CD14-positive monocyte (primary cell): ENCODE data around the gene TMC3. TPM values are rescaled to one million over a fixed set of nuclear protein-coding genes. Genes with fewer than 3 reads are reported as not detected.

ENCODE experiments used
- DNase-seq, 3 donors: peaks; one replicate each; pipeline ENCODE4 v3.0.0-alpha.2; 2011 to 2022
- H2AFZ ChIP-seq: 2 replicates; pipeline ENCODE4 v1.6.0; 2012; ENCODE audit warnings: mild to moderate bottlenecking, low read depth, low read length, inconsistent platforms; ENCODE audit not compliant: insufficient read depth, poor library complexity, severe bottlenecking
- H3K27ac ChIP-seq, 2 donors: 1 replicate in 1 of 2; 2 replicates in 1 of 2; pipeline ENCODE4 v1.5.1; 2012 to 2013; ENCODE audit warnings: low read length in 2 of 2, control low read depth in 1 of 2, inconsistent platforms in 1 of 2, low read depth in 1 of 2, mild to moderate bottlenecking in 1 of 2
- H3K27me3 ChIP-seq, 2 donors: one replicate each; pipeline versions ENCODE4 v1.6.0 to v1.6.1; 2011 to 2013; ENCODE audit warnings: low read length in 2 of 2; ENCODE audit not compliant: control insufficient read depth in 2 of 2, insufficient read depth in 2 of 2
- H3K36me3 ChIP-seq, 2 donors: replicated peaks in 1 of 2; 1 replicate in 1 of 2; 2 replicates in 1 of 2; pipeline versions ENCODE4 v1.5.1 to v1.6.1; 2012 to 2013; ENCODE audit warnings: low read length in 2 of 2, control low read depth in 1 of 2, inconsistent platforms in 1 of 2, mild to moderate bottlenecking in 1 of 2; ENCODE audit not compliant: insufficient read depth in 2 of 2, control insufficient read depth in 1 of 2
- H3K4me1 ChIP-seq, 2 donors: 1 replicate in 1 of 2; 2 replicates in 1 of 2; pipeline versions ENCODE4 v1.5.1 to v1.6.1; 2012 to 2013; ENCODE audit warnings: low read length in 2 of 2, control low read depth in 1 of 2, inconsistent platforms in 1 of 2, mild to moderate bottlenecking in 1 of 2, moderate library complexity in 1 of 2; ENCODE audit not compliant: insufficient read depth in 2 of 2, control insufficient read depth in 1 of 2
- H3K4me2 ChIP-seq: replicated peaks from 2 replicates; pipeline ENCODE3; 2012; ENCODE audit warnings: low read length, moderate library complexity, mild to moderate bottlenecking; ENCODE audit not compliant: poor library complexity, severe bottlenecking; ENCODE audit errors: extremely low read depth
- H3K4me3 ChIP-seq, 3 experiments: fragments of 200-600 bp in 1 of 3; sonication (generic) in 1 of 3; replicated peaks in 1 of 3; 1 replicate in 2 of 3; 2 replicates in 1 of 3; pipeline ENCODE4 v1.5.1; 2011 to 2013; ENCODE audit warnings: low read length in 3 of 3, mild to moderate bottlenecking in 3 of 3, control low read depth in 2 of 3, low read depth in 2 of 3, inconsistent platforms in 1 of 3, moderate library complexity in 1 of 3
- H3K79me2 ChIP-seq: 2 replicates; pipeline ENCODE4 v1.6.0; 2012; ENCODE audit warnings: mild to moderate bottlenecking, control low read depth, inconsistent platforms, low read length, moderate library complexity; ENCODE audit not compliant: insufficient read depth
- H3K9ac ChIP-seq: 2 replicates; pipeline ENCODE4 v1.6.0; 2017; ENCODE audit warnings: low read length, mild to moderate bottlenecking; ENCODE audit not compliant: insufficient read depth, poor library complexity, severe bottlenecking
- H3K9me3 ChIP-seq, 2 donors: replicated peaks in 1 of 2; 1 replicate in 1 of 2; 2 replicates in 1 of 2; pipeline versions ENCODE4 v1.5.1 to v1.6.1; 2012 to 2013; ENCODE audit warnings: low read length in 2 of 2, control low read depth in 1 of 2; ENCODE audit not compliant: control insufficient read depth in 1 of 2, insufficient read depth in 1 of 2
- H4K20me1 ChIP-seq: 2 replicates; pipeline ENCODE4 v1.6.0; 2012; ENCODE audit warnings: mild to moderate bottlenecking, low read length, control low read depth, moderate library complexity; ENCODE audit not compliant: insufficient read depth
- H3K27ac Mint-ChIP-seq, 7 donors: one replicate each; pipeline ENCODE4 v1.8.0; 2020; ENCODE audit warnings: mild to moderate bottlenecking in 7 of 7, mixed read lengths in 7 of 7, moderate library complexity in 6 of 7, inconsistent platforms in 2 of 7
- H3K27me3 Mint-ChIP-seq, 3 donors: one replicate each; pipeline ENCODE4 v1.8.0; 2021 to 2022; ENCODE audit warnings: low read depth in 3 of 3, mild to moderate bottlenecking in 3 of 3, mixed read lengths in 3 of 3, moderate library complexity in 3 of 3, inconsistent platforms in 1 of 3
- H3K36me3 Mint-ChIP-seq, 2 donors: one replicate each; pipeline ENCODE4 v1.8.0; 2020; ENCODE audit warnings: mixed read lengths in 2 of 2, inconsistent platforms in 1 of 2, mild to moderate bottlenecking in 1 of 2
- H3K4me1 Mint-ChIP-seq: one replicate; pipeline ENCODE4 v1.8.0; 2020; ENCODE audit warnings: mild to moderate bottlenecking, mixed read lengths
- H3K4me3 Mint-ChIP-seq, 2 donors: one replicate each; pipeline ENCODE4 v1.8.0; 2020; ENCODE audit warnings: mild to moderate bottlenecking in 2 of 2, mixed read lengths in 2 of 2, moderate library complexity in 1 of 2
- H3K9me3 Mint-ChIP-seq, 7 donors: one replicate each; pipeline ENCODE4 v1.8.0; 2020 to 2022; ENCODE audit warnings: mixed read lengths in 7 of 7, mild to moderate bottlenecking in 6 of 7, moderate library complexity in 6 of 7, inconsistent platforms in 2 of 7
- WGBS: methylation state at CpG from one replicate; pipeline ENCODE4 v1.1.5; 2013; ENCODE audit warnings: missing lambda C conversion rate; ENCODE audit not compliant: insufficient coverage; 5-methylcytosine and 5-hydroxymethylcytosine counted together
- intact Hi-C, 2 donors: fragments of 100-400 bp; cut with micrococcal nuclease; formaldehyde crosslinking; loops; one replicate each; pipeline versions ENCODE4 v1.15.0 to v1.15.1; 2023
- polyA plus RNA-seq, 3 donors: library from polyadenylated mRNA; depleted of rRNA in 1 of 3; unstranded in 2 of 3; stranded (reverse) in 1 of 3; fragments of 300-500 nt in 2 of 3; fragments of >200 nt in 1 of 3; fragmentation: Illumina TruSeq in 2 of 3; gene quantifications; 1 replicate in 2 of 3; 2 replicates in 1 of 3; pipeline ENCODE4 v1.2.3, GENCODE V29; 2012 to 2021
- TF ChIP-seq, protein P1 (sequence below): fragments of 200-600 bp; IDR thresholded peaks from one replicate; pipeline ENCODE4 v1.8.0; 2022; ENCODE audit warnings: antibody characterized with exemption, mild to moderate bottlenecking

The TMC3 gene
- polyA plus RNA-seq, 3 donors = not detected

DNA sequence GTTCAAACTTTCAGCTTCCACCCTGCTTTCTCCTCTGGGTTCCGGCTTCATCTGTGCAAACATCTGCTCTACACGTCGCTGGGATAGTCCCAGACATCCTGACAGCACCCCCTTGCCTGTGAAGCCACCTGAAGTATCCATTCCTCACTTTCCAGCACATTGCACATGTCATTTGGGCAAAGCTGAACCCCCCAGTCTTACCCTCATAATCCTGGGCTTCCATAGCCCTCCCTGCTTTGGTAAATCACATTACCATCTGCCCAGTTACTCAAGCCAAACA lies 92.6 kb downstream of the TMC3 start:
- Mint-ChIP-seq H3K27me3 (peaks cover 0 to 3% (median 0%) of the 10 kb centered on the region in 3 donors), H3K27ac (no peak overlapping the region), H3K4me3 (no peak overlapping the region), H3K36me3 (peaks cover 3% of the 10 kb centered on the region in 2 donors), H3K4me1 (peaks cover 25% of the 10 kb centered on the region), H3K9me3 (peaks cover 5 to 13% (median 9%) of the 10 kb centered on the region in 7 donors)
- peaks cover 21 to 23% of the 10 kb centered on the region in 2 donors for H3K4me1 ChIP-seq
- H3K9ac ChIP-seq = no peak overlapping the region
- WGBS = 96% methylated on average over 3 of the region's 3 CpGs
- no peaks in the 10 kb centered on the region for H4K20me1 ChIP-seq
- no peak overlapping the region for H3K4me3 ChIP-seq
- H3K27me3 ChIP-seq = no peaks in the 10 kb centered on the region
- intact Hi-C loops = no loop called here
- TF ChIP-seq, protein P1, sequence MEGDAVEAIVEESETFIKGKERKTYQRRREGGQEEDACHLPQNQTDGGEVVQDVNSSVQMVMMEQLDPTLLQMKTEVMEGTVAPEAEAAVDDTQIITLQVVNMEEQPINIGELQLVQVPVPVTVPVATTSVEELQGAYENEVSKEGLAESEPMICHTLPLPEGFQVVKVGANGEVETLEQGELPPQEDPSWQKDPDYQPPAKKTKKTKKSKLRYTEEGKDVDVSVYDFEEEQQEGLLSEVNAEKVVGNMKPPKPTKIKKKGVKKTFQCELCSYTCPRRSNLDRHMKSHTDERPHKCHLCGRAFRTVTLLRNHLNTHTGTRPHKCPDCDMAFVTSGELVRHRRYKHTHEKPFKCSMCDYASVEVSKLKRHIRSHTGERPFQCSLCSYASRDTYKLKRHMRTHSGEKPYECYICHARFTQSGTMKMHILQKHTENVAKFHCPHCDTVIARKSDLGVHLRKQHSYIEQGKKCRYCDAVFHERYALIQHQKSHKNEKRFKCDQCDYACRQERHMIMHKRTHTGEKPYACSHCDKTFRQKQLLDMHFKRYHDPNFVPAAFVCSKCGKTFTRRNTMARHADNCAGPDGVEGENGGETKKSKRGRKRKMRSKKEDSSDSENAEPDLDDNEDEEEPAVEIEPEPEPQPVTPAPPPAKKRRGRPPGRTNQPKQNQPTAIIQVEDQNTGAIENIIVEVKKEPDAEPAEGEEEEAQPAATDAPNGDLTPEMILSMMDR = no peak
- no peak overlapping the region for H3K27ac ChIP-seq
- no peak overlapping the region for H3K4me2 ChIP-seq
- H3K36me3 ChIP-seq = no peaks in the 10 kb centered on the region
- no peak overlapping the region for H2AFZ ChIP-seq
- H3K9me3 ChIP-seq = peaks cover 0 to 4% of the 10 kb centered on the region in 2 donors
- DNase-seq = no peak
- H3K79me2 ChIP-seq = no peaks in the 10 kb centered on the region

Other genes starting within 250 kb of the TMC3 start
- not detected for gene CFAP161, start 239.9 kb downstream of the TMC3 start, polyA plus RNA-seq
- 10 to 100 TPM; 64.8 to 95.1 (median 71.5) TPM for gene IL16, start 177.3 kb downstream of the TMC3 start, polyA plus RNA-seq
- 10 to 100 TPM in 1 of 3 donors, 1 to 10 TPM in 2; 1.5 to 15.1 (median 2.5) TPM for gene STARD5, start 50.1 kb downstream of the TMC3 start, polyA plus RNA-seq